Astrocyte of the spinal cord (primary cell): ENCODE data around the gene SNX14.
A peak's percentile ranks its signal among the peaks of the same experiment; 100 is the strongest.

Experiments
- DNase-seq: peaks from one replicate; pipeline ENCODE4 v3.0.0; 2011; ENCODE audit warnings: low read depth, low spot score
- H3K4me3 ChIP-seq: 2 replicates; pipeline ENCODE4 v1.5.1; 2011; ENCODE audit warnings: low read depth, mild to moderate bottlenecking, low read length, moderate library complexity
- CTCF ChIP-seq: IDR thresholded peaks from 2 replicates; pipeline ENCODE4 v1.5.1; 2012; ENCODE audit warnings: low read depth, mild to moderate bottlenecking, low read length, inconsistent platforms
- in situ Hi-C: cut with HindIII; loops from 2 replicates; pipeline ENCODE4 v1.10.0; 2017; ENCODE audit warnings: low sequenced_read_pairs

The SNX14 gene

GRCh38 chr6:85490516-85491248 is 103.0 kb downstream of the SNX14 start:
- DNase-seq: peak; percentile 26
- in situ Hi-C loops: no loop called here
- no peak overlapping the region for H3K4me3 ChIP-seq
- no peak for TF ChIP-seq CTCF

GRCh38 chr6:85484948-85485347 is 108.7 kb downstream of the SNX14 start:
- H3K4me3 ChIP-seq: no peak overlapping the region
- in situ Hi-C loops: no loop called here
- TF ChIP-seq CTCF: no peak
- no peak for DNase-seq

DNA sequence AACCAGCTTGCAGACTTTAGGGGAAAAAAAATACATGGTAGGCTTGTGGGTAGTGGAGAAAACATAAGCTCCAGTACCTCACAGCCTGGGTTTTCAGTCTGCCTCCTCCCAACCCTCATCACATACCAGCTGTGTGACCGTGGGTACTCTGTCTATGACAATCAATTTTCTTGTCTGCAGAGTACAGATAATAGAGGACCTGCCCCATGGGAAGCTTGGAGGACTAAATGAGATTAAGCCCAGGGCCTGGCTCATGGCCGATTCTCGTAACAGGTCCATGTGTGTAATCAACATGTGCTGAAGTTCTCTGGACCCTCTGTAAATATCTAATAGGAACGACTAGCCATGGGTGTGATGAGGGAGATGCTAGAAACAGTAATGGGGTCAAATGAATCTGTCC is 109.8 kb downstream of the SNX14 start:
- no peak for DNase-seq
- in situ Hi-C loops: no loop called here
- no peak overlapping the region for H3K4me3 ChIP-seq
- no peak for TF ChIP-seq CTCF

- TF ChIP-seq CTCF: peak; percentile 100
- no peak overlapping the region for H3K4me3 ChIP-seq
- DNase-seq: peak; percentile 76
- in situ Hi-C loops: no loop called here
Measured at GRCh38 chr6:85482905-85483700, 110.6 kb downstream of the SNX14 start.

DNA sequence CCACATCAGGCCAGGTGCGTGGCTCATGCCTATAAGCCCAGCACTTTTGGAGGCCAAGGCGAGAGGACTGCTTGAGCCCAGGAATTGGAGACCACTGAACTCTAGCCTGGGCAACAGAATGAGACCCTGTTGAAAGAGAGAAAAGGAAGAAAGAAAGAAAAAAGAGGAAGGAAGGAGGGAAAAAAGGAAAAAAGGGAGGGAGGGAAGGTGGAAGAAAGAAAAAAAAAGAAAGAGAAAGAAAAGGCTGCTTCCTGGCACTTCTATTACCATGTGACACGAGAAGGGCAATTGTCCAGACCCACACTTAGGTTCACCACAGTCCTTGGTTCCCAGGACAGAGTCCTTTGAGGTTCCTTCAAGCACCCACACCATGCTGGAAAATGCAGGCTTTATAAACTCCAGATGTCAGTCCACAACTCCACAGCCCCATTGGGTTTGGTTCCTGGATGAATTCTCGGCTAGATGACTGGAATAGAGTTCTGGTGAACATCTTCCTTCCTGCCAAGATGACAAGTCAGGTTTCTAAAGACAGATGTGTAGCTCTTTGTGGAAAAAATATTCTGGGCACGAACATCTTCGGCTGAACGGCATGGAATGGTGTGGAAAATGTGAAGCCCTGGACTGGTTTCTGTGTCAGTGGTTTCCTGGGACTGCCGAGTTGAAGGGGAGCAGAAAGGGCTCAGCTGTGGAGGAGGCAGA is 111.3 kb downstream of the SNX14 start:
- in situ Hi-C loops: no loop called here
- no peak for TF ChIP-seq CTCF
- DNase-seq: no peak
- no peak overlapping the region for H3K4me3 ChIP-seq

- H3K4me3 ChIP-seq: no peak overlapping the region
- DNase-seq: no peak
- in situ Hi-C loops: no loop called here
- TF ChIP-seq CTCF: no peak
Measured at GRCh38 chr6:85479208-85479607, 114.5 kb downstream of the SNX14 start.
